Lower lobe of right lung (tissue), 2 donors: ENCODE data around the gene BAD. TPM values are rescaled to one million over a fixed set of nuclear protein-coding genes. Genes with fewer than 3 reads are reported as not detected.

ENCODE experiments used
- ATAC-seq, 2 donors: fragments of 200-7000 bp; cut with Tn5 transposase; one replicate each; pipeline ENCODE4 v1.9.1; 2020 to 2022; ENCODE audit warnings: mild to moderate bottlenecking in 2 of 2, moderate library complexity in 2 of 2
- DNase-seq: peaks from one replicate; pipeline ENCODE4 v3.0.0-alpha.2; 2020
- H3K27ac ChIP-seq: fragments of 200-600 bp; one replicate; pipeline ENCODE4 v1.8.0; 2022
- H3K27me3 ChIP-seq: fragments of 200-600 bp; one replicate; pipeline ENCODE4 v1.8.0; 2022; ENCODE audit warnings: low read depth
- H3K36me3 ChIP-seq: fragments of 200-600 bp; one replicate; pipeline ENCODE4 v1.8.0; 2022; ENCODE audit warnings: mild to moderate bottlenecking
- H3K4me1 ChIP-seq: fragments of 200-600 bp; one replicate; pipeline ENCODE4 v1.8.0; 2022
- H3K4me3 ChIP-seq: fragments of 200-600 bp; one replicate; pipeline ENCODE4 v1.8.0; 2022; ENCODE audit warnings: mild to moderate bottlenecking
- H3K9me3 ChIP-seq: fragments of 200-600 bp; one replicate; pipeline ENCODE4 v1.8.0; 2022
- intact Hi-C: fragments of 100-400 bp; cut with DNase I; formaldehyde crosslinking; loops from one replicate; pipeline ENCODE4 v1.11.0; 2022
- total RNA-seq: library from RNA; stranded (reverse); fragmentation: NEBNext Ultra II Directional; extraction: Animal tissue kit (Norgen Biotek cat#: 25700); gene quantifications from one replicate; pipeline ENCODE4 v1.2.1, GENCODE V29; 2021
- TF ChIP-seq, protein P1 (sequence below): fragments of 200-600 bp; IDR thresholded peaks from one replicate; pipeline ENCODE4 v1.8.0; 2022; ENCODE audit warnings: antibody characterized with exemption, mild to moderate bottlenecking
- donor health status: DM: no; HTN: yes; CAD: no; lungs with severe emphysema.

BAD gene
- total RNA-seq, 1 donor from 2014 or later, result 51.6 TPM

GRCh38 chr11:64235437-64236161 is 48.9 kb downstream of the BAD start:
- no peak for ATAC-seq
- intact Hi-C loops, result no loop called here
- Histone ChIP-seq H3K4me3 (peak overlapping the region; percentile 76), H3K9me3 (no peaks in the 10 kb centered on the region), H3K4me1 (peaks cover 73% of the 10 kb centered on the region), H3K27me3 (no peaks in the 10 kb centered on the region), H3K27ac (peak overlapping the region; percentile 75), H3K36me3 (peaks cover 23% of the 10 kb centered on the region)
- TF ChIP-seq, protein P1, sequence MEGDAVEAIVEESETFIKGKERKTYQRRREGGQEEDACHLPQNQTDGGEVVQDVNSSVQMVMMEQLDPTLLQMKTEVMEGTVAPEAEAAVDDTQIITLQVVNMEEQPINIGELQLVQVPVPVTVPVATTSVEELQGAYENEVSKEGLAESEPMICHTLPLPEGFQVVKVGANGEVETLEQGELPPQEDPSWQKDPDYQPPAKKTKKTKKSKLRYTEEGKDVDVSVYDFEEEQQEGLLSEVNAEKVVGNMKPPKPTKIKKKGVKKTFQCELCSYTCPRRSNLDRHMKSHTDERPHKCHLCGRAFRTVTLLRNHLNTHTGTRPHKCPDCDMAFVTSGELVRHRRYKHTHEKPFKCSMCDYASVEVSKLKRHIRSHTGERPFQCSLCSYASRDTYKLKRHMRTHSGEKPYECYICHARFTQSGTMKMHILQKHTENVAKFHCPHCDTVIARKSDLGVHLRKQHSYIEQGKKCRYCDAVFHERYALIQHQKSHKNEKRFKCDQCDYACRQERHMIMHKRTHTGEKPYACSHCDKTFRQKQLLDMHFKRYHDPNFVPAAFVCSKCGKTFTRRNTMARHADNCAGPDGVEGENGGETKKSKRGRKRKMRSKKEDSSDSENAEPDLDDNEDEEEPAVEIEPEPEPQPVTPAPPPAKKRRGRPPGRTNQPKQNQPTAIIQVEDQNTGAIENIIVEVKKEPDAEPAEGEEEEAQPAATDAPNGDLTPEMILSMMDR, result no peak
- no peak for DNase-seq

DNA sequence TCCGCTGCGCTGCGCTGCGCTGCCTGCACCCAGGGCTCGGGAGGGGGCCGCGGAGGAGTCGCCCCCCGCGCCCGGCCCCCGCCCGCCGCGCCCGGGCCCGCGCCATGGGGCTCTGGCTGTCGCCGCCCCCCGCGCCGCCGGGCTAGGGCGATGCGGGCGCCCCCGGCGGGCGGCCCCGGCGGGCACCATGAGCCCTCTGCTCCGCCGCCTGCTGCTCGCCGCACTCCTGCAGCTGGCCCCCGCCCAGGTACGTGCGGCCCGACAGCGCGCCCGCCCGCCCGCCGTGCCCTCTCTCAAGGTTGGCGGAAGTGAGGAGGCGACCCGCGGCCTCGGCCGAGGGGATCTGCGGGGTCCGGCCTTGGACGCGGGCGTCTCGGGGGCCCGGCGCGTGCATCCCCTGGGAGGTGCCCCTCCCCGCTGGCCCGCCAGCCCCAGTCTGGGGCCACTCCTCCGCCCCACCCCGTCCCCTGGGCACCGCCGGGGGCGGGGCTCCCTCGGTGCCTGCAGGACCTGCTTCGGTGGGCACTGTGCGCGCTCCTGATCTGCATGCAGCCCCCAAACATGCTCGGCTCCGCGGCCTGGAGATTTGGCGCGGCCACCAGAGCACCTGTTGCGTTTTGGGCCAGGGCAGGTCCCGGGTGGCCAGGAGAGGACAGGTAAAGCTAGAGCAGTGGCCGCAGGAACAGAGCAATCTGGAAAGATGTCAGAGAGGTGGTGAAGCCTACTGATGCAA is 49.7 kb downstream of the BAD start:
- H3K9me3 ChIP-seq, result no peaks in the 10 kb centered on the region
- ATAC-seq (peak; percentile 41 to 44), DNase-seq (no peak)
- peak overlapping the region; percentile 75 for H3K27ac ChIP-seq
- H3K4me1 ChIP-seq, result peaks cover 69% of the 10 kb centered on the region
- peaks cover 23% of the 10 kb centered on the region for H3K36me3 ChIP-seq
- TF ChIP-seq, protein P1, result no peak
- intact Hi-C loops, result no loop called here
- H3K4me3 ChIP-seq, result peak overlapping the region; percentile 76
- H3K27me3 ChIP-seq, result no peaks in the 10 kb centered on the region

DNA sequence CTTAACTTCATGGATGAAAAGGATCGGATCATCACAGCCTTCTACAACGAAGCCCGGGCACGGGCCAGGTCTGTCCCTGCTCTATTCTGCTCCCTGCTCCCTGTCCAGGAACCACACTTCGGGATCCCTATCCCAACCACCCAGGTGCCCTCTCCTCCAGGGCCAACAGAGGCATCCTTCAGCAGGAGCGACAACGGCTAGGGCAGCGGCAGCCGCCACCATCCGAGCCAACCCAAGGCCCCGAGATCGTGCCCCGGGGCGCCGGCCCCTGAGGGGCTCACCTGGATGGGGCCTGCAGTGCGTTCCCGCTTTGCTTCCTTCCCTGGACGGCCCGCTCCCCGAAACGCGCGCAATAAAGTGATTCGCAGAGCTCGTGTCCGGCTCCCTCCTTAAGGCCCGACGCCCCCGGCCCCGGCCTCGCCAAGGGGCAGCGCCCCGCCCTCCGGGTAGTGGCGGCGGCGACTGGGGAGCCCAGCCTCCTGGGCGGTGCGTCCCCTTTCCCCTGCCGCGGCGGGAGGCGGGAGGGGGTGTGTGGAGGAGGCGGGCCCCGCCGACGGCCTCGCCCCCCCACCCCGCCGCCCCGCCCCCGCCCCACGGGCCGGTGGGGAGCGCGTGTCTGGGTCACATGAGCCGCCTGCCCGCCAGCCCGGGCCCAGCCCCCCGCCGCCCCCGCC is 50.4 kb downstream of the BAD start, which contains the start of gene VEGFB:
VEGFB (plus strand) TSS at position 672 of the 674 bp plus-strand sequence. CDS start 250 bp downstream, outside the sequence.
- peak within 1 kb of the TSS; percentile 75 for H3K27ac ChIP-seq
- peak within 1 kb of the TSS; percentile 76 for H3K4me3 ChIP-seq
- TF ChIP-seq, protein P1, result no peak
- no peaks in the 10 kb centered on the region for H3K27me3 ChIP-seq
- peak; percentile 79 for DNase-seq
- peak; percentile 68 to 73 for ATAC-seq
- H3K4me1 ChIP-seq, result peaks cover 69% of the 10 kb centered on the region
- peaks cover 19% of the 10 kb centered on the region for H3K36me3 ChIP-seq
- H3K9me3 ChIP-seq, result no peaks in the 10 kb centered on the region
- intact Hi-C loops, result no loop called here

- Histone ChIP-seq H3K4me3 (no peak overlapping the region), H3K9me3 (no peaks in the 10 kb centered on the region), H3K4me1 (peaks cover 59% of the 10 kb centered on the region), H3K36me3 (peaks cover 10% of the 10 kb centered on the region), H3K27ac (no peak overlapping the region), H3K27me3 (no peaks in the 10 kb centered on the region)
- TF ChIP-seq, protein P1, result no peak
- DNase-seq (no peak), ATAC-seq (no peak)
- intact Hi-C loops, result no loop called here
These were observed 51.5 kb downstream of the BAD start for GRCh38 chr11:64232967-64233315.

DNA sequence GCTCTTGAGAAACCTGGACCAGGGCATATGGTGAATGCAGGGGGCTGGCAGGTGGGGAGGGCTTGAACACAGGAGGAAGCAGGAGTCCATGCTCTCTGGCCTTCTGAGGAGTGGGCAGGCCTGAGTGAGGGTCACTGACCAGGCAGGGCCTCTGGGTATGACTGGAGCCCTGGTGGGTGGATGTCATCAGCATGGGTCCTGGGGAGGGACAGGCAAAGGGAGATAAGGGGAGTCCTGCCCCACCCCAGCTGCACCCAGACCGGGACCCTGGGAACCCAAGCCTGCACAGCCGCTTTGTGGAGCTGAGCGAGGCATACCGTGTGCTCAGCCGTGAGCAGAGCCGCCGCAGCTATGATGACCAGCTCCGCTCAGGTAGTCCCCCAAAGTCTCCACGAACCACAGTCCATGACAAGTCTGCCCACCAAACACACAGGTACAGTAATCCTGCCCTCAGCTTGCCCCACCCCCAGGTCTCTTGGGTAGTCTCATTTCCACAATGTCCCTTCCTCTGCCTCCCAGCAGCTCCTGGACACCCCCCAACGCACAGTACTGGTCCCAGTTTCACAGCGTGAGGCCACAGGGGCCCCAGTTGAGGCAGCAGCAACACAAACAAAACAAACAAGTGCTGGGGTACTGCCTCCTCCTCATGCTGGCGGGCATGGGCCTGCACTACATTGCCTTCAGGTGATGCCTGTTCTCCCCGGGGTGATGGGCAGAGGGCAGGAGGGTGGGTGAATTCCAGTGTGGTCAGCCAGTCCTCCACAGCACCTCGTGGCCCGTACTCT is 52.1 kb downstream of the BAD start:
- Histone ChIP-seq H3K36me3 (peaks cover 4% of the 10 kb centered on the region), H3K27me3 (no peaks in the 10 kb centered on the region), H3K27ac (no peak overlapping the region), H3K4me1 (peaks cover 61% of the 10 kb centered on the region), H3K9me3 (no peaks in the 10 kb centered on the region), H3K4me3 (no peak overlapping the region)
- intact Hi-C loops, result no loop called here
- DNase-seq (no peak), ATAC-seq (no peak)
- TF ChIP-seq, protein P1, result no peak
